ENCODE data around the gene ZNF554.
A peak's percentile ranks its signal among the peaks of the same experiment; 100 is the strongest.
"Not testable (repeated sequence)": the region's sequence is repeated elsewhere in the genome, so short reads cannot be mapped to it uniquely, and the experiment has no call there.

Gene ZNF554

GRCh38 chr19:2811221-2811722, 8.4 kb upstream of the ZNF554 start:
- Mint-ChIP-seq H3K27me3 (no peaks in the 10 kb centered on the region), H3K36me3 (peaks cover 34% of the 10 kb centered on the region), H3K4me1 (no peaks in the 10 kb centered on the region), H3K4me3 (peak overlapping the region; percentile 23), H3K27ac (no peak overlapping the region), H3K9me3 (no peaks in the 10 kb centered on the region)
- no peak for ATAC-seq

DNA sequence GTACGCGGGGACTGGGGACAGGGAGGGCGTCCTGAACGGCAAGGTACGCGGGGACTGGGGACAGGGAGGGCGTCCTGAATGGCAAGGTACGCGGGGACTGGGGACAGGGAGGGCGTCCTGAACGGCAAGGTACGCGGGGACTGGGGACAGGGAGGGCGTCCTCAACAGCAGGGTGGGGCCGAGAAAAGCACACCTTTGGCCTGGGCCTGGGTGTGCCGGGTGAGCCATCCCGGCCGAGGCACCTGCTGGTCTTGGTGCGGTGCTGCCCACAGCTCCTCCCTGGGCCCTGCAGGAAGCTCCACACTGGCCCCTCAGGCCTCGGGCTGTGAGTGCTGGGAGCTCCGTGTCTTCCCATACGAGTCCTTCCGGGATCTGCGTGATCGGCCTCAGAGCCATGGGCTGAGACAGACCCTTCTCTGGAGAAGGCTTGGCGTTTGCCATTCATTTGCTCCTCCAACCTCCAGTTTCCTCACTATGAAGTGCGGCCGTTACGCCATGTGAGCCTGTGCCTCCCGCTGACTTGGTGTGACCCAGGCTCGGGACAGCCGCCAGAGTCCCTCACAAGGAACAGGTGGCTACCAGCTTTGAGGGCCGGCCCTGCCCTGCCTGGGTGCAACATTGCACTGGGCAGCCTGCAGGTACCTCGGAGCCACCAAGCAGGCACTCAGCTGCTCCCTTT, 7.8 kb upstream of the ZNF554 start:
- Mint-ChIP-seq H3K4me3 (peak overlapping the region; percentile 23), H3K27ac (no peak overlapping the region), H3K27me3 (no peaks in the 10 kb centered on the region), H3K36me3 (peaks cover 34% of the 10 kb centered on the region), H3K9me3 (no peaks in the 10 kb centered on the region), H3K4me1 (no peaks in the 10 kb centered on the region)
- peak; percentile 55 for ATAC-seq

DNA sequence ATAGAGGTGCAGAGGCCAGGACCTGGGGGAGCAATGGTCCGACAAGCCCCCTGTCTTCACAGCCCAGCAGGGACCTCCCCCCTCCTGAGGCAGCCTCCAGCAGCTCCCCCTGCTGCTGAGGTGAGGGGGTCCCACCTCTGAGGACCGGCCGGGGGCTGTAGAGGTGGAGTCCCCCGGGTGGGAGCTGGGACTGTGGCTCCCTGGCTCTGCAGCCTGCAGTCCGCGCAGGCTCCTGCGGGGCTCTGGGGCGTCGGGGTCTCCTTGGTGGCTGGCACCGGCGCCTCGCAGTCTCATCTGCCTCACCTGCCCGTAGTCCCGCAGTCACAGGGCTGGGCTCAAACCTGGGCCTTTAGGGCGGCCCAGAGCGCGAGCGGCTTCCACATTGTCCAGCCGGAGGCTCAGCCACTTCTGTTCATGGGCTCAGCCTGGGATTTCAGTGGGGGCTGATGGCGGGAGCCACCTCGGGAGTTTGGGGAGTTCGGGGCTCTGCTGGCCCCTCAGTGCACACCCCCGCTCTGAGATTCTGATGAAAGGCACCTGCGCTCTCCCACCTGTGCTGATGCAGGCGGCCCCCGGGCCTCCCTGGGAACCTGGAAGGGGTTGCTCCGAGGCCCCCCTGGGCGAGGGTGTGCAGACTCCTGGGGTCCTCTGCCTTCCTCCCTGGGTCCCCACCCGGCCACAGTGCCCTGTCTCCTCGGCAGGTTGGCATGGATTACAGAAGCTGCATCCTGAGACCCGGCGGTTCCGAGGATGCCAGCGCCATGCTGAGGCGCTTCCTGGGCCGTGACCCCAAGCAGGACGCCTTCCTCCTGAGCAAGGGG, 7.0 kb upstream of the ZNF554 start:
- ATAC-seq: no peak
- Mint-ChIP-seq H3K27ac (no peak overlapping the region), H3K36me3 (peaks cover 33% of the 10 kb centered on the region), H3K27me3 (no peaks in the 10 kb centered on the region), H3K4me1 (peaks cover 6% of the 10 kb centered on the region), H3K9me3 (peaks cover 5% of the 10 kb centered on the region), H3K4me3 (no peak overlapping the region)

- peaks cover 32% of the 10 kb centered on the region for H3K36me3 Mint-ChIP-seq
- H3K4me3 Mint-ChIP-seq: no peak overlapping the region
- H3K27ac Mint-ChIP-seq: no peak overlapping the region
- peaks cover 5% of the 10 kb centered on the region for H3K9me3 Mint-ChIP-seq
- no peaks in the 10 kb centered on the region for H3K27me3 Mint-ChIP-seq
- H3K4me1 Mint-ChIP-seq: peaks cover 8% of the 10 kb centered on the region
- ATAC-seq: no peak
These were observed 6.2 kb upstream of the ZNF554 start for GRCh38 chr19:2813235-2814160.

DNA sequence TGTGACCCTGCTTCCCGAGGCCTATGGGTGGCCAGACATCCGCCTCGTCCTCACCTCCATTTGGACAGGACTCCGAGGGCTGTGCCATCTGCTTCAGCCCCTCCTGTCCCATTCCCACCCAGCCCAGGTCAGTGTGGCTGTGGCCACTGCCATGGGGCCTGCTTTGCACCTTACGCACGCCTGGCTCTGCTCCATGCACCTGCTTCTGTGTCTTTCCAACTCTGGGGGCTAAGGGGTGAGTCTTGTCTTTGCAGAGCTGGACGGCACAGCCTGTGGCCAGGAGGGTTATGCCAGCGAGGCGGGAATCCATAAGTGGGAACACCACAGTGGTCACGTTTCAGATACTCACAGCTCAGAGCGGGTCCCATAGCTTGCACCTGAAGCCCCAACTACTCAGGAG, 5.2 kb upstream of the ZNF554 start:
- Mint-ChIP-seq H3K36me3 (peaks cover 23% of the 10 kb centered on the region), H3K27ac (no peak overlapping the region), H3K4me1 (peaks cover 12% of the 10 kb centered on the region), H3K9me3 (peaks cover 5% of the 10 kb centered on the region), H3K27me3 (no peaks in the 10 kb centered on the region), H3K4me3 (no peak overlapping the region)
- ATAC-seq: no peak

DNA sequence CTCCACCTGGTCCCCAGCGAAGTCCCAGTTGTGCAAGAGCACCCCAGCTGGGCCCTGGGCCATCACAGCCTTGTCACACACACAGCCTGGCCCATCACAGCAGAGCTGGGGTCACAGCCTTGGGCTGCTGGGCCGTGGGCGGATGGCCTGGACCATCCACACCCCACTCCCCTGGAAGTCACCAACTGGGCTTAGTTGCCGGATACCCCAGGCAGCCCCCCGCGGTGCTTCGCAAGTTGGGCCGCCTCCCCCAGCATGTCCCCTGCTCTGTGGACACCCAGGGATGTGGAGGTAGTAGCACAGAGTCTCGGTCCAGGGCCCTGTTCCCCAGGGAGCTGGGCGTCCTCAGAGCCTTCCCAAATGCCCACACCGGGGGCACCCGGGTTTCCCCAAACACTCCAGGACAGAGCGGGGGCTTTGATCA, 4.5 kb upstream of the ZNF554 start:
- H3K4me3 Mint-ChIP-seq: no peak overlapping the region
- H3K4me1 Mint-ChIP-seq: peaks cover 12% of the 10 kb centered on the region
- H3K27me3 Mint-ChIP-seq: no peaks in the 10 kb centered on the region
- peaks cover 5% of the 10 kb centered on the region for H3K9me3 Mint-ChIP-seq
- H3K27ac Mint-ChIP-seq: no peak overlapping the region
- peaks cover 20% of the 10 kb centered on the region for H3K36me3 Mint-ChIP-seq
- ATAC-seq: no peak

- no peak overlapping the region for H3K27ac Mint-ChIP-seq
- H3K4me3 Mint-ChIP-seq: no peak overlapping the region
- no peak for ATAC-seq
- H3K36me3 Mint-ChIP-seq: peaks cover 20% of the 10 kb centered on the region
- no peaks in the 10 kb centered on the region for H3K27me3 Mint-ChIP-seq
- peaks cover 14% of the 10 kb centered on the region for H3K4me1 Mint-ChIP-seq
- H3K9me3 Mint-ChIP-seq: peaks cover 5% of the 10 kb centered on the region
These were observed 3.7 kb upstream of the ZNF554 start for GRCh38 chr19:2815923-2816322.

DNA sequence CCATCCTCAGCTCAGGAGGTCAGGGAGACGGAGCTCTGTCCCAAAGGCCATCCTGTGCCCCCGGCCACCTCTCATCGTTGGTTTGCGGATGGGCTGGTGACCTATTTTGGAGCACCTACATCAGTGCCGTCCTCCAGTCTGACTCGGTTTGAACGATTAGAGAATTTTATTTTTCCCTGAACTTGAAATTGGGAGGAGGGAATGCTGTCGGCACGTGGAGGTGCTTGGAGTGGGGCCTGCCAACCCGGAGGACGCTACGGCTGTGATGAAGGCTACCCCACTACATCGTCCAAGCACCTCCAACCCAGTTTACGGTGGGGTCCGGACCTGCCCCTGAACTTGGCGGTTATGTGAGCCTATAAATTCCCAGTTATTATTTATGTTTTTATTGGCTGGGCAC, 3.0 kb upstream of the ZNF554 start:
- no peak for ATAC-seq
- peaks cover 20% of the 10 kb centered on the region for H3K4me1 Mint-ChIP-seq
- no peak overlapping the region for H3K4me3 Mint-ChIP-seq
- peaks cover 5% of the 10 kb centered on the region for H3K9me3 Mint-ChIP-seq
- peaks cover 16% of the 10 kb centered on the region for H3K36me3 Mint-ChIP-seq
- no peaks in the 10 kb centered on the region for H3K27me3 Mint-ChIP-seq
- no peak overlapping the region for H3K27ac Mint-ChIP-seq

- Mint-ChIP-seq H3K27ac (peak overlapping the region; percentile 66), H3K36me3 (peaks cover 15% of the 10 kb centered on the region), H3K4me1 (peaks cover 23% of the 10 kb centered on the region)
- H3K4me3 Mint-ChIP-seq, H3K27me3 Mint-ChIP-seq, ATAC-seq, H3K9me3 Mint-ChIP-seq: not testable (repeated sequence)
These were observed 2.3 kb upstream of the ZNF554 start for GRCh38 chr19:2817237-2817829.

- peaks cover 23% of the 10 kb centered on the region for H3K4me1 Mint-ChIP-seq
- peak overlapping the region; percentile 75 for H3K27ac Mint-ChIP-seq
- peak overlapping the region; percentile 80 for H3K4me3 Mint-ChIP-seq
- peaks cover 15% of the 10 kb centered on the region for H3K36me3 Mint-ChIP-seq
- no peak for ATAC-seq
- peaks cover 5% of the 10 kb centered on the region for H3K9me3 Mint-ChIP-seq
- no peaks in the 10 kb centered on the region for H3K27me3 Mint-ChIP-seq
These were observed 539 bp downstream of the ZNF554 start for GRCh38 chr19:2820112-2820702.

DNA sequence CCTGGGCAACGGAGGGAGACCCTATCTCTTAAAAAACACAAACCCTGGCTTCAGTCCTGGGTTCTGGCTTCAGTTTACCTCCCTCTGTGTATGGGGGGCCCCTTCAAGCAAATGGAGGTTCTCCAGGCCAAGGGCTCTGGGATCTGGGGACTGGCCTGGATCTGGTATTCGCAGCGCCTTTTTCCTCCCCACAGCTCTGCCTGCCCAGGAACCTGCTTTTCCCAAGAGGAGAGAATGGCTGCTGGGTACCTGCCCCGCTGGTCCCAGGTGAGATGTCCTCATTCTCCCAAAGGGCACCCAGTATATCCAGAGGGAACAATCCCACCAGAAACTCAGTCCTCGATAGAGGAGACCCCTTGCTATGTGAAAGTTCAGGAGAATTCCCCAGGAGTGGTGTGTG, 3.2 kb downstream of the ZNF554 start:
- no peak overlapping the region for H3K4me3 Mint-ChIP-seq

DNA sequence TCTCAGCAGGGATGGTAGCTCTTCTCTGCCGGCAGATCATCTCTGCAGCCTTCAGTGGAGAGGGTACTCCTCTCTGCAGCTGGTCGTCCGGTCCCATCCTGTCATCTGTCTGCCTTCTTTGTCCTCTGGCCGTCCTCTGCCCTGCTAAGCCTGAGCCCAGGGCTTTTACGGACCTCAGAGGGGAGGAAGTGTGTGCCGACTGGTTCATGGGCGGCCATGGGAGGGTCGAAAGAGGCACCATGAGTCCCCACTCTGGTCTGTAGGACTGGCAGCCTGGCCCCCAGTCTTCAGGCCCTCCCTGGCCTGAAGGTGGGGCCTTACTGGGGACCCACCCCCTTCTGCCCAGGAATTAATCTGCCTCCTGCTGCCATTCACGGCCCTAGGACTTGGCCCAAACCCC, 4.0 kb downstream of the ZNF554 start:
- no peak overlapping the region for H3K4me3 Mint-ChIP-seq
- H3K36me3 Mint-ChIP-seq: peaks cover 31% of the 10 kb centered on the region
- ATAC-seq: no peak
- H3K4me1 Mint-ChIP-seq: peaks cover 19% of the 10 kb centered on the region
- no peak overlapping the region for H3K27ac Mint-ChIP-seq
- no peaks in the 10 kb centered on the region for H3K27me3 Mint-ChIP-seq
- H3K9me3 Mint-ChIP-seq: peaks cover 4% of the 10 kb centered on the region

More for the DNA sequence above, 3.2 kb downstream of the ZNF554 start:
- H3K36me3 Mint-ChIP-seq: peaks cover 23% of the 10 kb centered on the region
- H3K9me3 Mint-ChIP-seq: peaks cover 3% of the 10 kb centered on the region
- H3K27ac Mint-ChIP-seq: no peak overlapping the region
- peaks cover 22% of the 10 kb centered on the region for H3K4me1 Mint-ChIP-seq
- ATAC-seq: no peak
- H3K27me3 Mint-ChIP-seq: no peaks in the 10 kb centered on the region

GRCh38 chr19:2824129-2824528, 4.5 kb downstream of the ZNF554 start:
- H3K4me1 Mint-ChIP-seq: peaks cover 16% of the 10 kb centered on the region
- no peak overlapping the region for H3K4me3 Mint-ChIP-seq
- H3K27ac Mint-ChIP-seq: no peak overlapping the region
- no peak for ATAC-seq
- no peaks in the 10 kb centered on the region for H3K27me3 Mint-ChIP-seq
- peaks cover 4% of the 10 kb centered on the region for H3K9me3 Mint-ChIP-seq
- H3K36me3 Mint-ChIP-seq: peaks cover 34% of the 10 kb centered on the region

GRCh38 chr19:2827022-2827421, 7.4 kb downstream of the ZNF554 start:
- no peak for ATAC-seq
- Mint-ChIP-seq H3K9me3 (peaks cover 10% of the 10 kb centered on the region), H3K27ac (no peak overlapping the region), H3K4me1 (peaks cover 5% of the 10 kb centered on the region), H3K36me3 (peaks cover 51% of the 10 kb centered on the region), H3K27me3 (no peaks in the 10 kb centered on the region), H3K4me3 (no peak overlapping the region)
